CD4-positive, alpha-beta T cell treated with Interleukin-6 at 100 ng/mL for 8 hours (primary cell): Measurements from ENCODE around the gene SKOR1.
A peak's percentile ranks its signal among the peaks of the same experiment; 100 is the strongest.

Experiments
- DNase-seq: peaks from one replicate; pipeline ENCODE4 v3.0.0-alpha.2; 2020; ENCODE audit warnings: mixed read lengths, low spot score

The SKOR1 gene, protein sequence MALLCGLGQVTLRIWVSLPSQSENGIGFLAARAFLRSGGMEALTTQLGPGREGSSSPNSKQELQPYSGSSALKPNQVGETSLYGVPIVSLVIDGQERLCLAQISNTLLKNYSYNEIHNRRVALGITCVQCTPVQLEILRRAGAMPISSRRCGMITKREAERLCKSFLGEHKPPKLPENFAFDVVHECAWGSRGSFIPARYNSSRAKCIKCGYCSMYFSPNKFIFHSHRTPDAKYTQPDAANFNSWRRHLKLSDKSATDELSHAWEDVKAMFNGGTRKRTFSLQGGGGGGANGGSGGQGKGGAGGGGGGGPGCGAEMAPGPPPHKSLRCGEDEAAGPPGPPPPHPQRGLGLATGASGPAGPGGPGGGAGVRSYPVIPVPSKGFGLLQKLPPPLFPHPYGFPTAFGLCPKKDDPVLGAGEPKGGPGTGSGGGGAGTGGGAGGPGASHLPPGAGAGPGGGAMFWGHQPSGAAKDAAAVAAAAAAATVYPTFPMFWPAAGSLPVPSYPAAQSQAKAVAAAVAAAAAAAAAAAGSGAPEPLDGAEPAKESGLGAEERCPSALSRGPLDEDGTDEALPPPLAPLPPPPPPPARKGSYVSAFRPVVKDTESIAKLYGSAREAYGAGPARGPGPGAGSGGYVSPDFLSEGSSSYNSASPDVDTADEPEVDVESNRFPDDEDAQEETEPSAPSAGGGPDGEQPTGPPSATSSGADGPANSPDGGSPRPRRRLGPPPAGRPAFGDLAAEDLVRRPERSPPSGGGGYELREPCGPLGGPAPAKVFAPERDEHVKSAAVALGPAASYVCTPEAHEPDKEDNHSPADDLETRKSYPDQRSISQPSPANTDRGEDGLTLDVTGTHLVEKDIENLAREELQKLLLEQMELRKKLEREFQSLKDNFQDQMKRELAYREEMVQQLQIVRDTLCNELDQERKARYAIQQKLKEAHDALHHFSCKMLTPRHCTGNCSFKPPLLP

DNA sequence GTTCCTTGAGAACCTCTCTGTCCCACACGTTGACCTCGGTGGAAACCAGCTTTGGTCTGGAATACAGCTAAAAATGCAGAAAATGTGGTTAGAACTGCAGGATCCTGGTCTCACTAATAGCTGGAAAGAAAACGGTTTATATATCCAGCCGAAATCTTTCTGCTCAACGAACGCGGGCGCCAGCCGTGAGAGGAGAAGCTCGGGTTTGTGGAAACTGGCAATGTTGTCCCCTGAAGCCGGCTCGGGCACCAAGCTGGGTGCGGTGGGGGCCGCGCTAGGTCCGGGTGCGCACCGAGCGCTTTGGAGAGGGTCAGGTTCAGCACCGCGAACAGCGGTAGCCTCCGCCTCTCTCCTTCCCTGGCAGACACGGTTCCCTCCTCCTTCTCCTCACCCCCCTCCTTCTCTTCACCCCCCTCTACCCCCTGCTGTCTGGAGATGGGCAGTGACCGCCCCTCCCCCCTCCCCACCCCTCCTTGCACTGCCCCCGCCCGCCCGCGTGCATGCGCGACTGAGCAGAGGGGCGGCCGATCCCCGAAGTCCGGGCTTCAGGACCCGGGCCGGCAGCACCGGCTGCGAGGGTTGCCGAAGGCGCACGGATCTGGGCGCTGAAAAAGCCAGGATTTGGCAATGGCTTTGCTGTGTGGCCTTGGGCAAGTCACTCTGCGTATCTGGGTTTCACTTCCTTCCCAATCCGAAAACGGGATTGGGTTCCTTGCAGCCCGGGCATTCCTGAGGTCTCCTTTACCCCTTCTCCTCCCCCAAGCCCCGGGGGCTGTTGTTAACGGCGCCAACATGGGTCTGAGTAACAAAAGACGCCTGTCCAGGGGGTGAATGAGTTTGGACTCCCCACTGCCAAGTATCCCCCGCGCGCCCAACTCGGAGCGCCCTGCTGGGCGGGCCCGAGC lies at the start of gene SKOR1:
Gene SKOR1, plus strand, starts transcription at position 534 of the 905 bp plus-strand sequence. Its CDS starts 94 bp downstream, at position 628.
- DNase-seq, result no peak

DNA sequence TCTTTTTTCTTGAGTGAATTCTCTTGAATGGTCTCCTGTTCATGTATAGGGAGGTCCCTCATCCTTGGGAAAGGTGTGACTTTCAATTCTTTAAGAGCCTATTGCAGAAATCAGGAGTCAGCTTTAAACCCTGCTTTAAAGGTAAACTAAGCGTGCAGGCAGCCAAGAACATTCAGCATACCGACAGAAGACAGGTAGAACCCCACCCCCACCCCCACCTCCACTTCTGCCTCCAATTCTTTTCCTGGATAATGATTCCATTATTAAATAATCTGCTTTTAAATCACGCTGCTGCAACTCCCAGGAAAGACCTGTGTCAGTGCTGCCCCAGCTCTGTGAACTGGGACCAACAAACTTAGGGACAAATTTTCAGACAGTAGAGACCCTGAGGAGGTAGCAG lies 49.3 kb upstream of the SKOR1 start:
- DNase-seq, result no peak

DNA sequence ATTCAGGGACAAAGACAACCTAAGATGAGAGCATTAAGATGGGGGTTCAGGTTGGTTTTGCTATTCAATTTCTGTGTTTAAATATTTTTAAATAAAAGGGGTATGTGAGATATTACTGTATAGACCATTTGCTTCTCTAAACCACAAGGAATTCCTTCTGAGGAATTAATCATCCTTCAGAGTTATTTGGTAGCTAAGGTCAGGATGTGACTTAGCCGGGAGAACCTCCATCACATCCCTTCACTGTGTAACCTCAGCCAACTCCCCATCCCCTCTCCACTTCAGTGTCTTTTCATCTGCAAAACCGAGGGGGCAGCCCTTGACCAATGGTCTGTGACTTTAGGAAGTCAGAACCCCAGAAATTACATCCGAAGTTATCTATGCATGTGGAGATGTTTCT lies 48.7 kb upstream of the SKOR1 start:
- no peak for DNase-seq

DNA sequence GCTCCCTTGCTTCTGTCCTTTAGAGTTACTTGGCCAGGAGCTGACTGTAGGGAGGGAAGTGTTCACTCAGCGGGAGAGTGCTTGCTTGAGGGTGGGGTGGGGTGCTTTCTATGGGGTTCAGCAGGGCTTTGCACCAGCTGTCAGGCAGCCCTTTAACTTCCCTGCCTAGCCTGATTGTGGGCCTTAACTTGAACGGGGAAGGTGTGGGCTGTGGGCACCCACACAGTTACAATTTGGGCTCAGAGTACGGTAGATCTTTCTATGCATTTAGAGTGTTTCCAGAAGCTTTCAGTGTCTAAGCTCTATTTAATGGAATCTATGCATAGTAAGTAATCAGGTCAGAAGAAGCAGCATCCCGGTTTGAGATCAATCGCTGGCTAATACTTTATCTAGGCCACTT lies 48.2 kb upstream of the SKOR1 start:
- no peak for DNase-seq

DNA sequence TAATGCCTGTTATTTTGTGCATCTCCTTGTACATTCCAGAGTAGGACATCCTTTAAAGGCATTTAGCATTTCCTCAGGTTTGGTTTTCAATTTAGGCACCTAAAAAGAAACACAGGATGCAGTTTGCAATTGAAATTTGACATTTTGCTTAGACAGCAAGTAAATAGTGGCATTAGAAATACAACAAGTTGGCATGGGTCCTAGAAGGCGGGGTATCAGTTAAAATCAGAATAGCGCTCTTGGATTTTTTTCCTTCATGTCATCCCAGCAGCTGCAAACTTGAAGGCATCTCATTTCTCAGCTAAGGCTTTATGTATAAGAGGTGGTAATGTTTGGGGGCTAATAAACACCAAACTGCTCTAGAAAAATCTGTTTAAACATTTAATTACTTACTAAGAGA lies 47.5 kb upstream of the SKOR1 start:
- no peak for DNase-seq

DNA sequence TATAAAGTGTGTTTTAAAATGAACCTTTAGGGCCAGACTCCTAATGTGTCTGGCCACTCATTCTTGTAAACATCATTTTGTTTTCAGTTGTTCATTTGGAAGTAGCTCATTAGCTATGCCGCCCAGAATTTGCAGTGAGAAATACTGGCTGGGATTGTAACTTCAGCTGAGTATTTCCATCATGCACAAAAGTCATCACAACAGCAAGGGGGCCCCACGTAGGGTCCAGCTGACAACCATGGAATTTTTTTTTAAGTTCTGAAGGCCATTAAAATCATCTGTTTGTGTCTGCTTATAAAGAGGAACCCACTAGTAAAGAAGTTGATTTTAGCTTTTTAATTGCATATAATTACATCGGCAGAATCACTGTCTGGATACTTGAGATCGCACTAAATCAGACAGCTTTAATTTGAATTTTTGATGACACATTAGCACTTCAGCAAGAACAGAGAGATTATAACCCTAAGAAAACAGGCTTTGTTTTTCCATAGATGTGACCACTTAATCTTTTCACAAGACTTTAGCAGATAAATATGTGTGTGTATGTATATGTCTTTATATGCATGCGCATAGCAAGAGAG lies 46.3 kb upstream of the SKOR1 start:
- DNase-seq, result no peak

DNA sequence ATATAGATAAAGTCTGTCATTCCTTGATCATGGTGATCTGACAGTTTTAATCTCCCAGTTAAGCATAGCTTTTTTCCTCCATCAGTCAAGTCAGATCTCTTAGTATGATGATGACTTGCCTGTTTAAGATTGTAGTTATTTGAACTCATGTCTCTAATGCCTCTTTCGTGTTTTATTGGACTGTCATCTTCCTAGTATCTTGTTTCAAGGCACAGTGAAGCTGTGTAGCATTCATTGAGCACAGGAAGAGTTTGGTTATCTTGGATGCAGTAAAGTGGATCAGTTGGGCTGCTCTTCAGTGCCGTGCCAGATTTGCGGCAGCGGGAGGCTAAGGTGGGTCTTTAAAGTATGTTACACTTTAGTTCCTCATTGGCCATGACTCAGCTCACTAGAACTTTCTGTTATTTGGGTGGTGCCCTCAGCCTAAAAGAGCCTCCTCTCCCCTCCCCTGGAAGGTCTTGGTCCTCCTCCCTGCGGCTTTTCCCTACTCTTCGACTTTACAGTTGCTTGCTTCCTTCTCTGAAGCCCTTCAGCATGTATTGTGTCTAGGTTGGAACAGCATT lies 45.7 kb upstream of the SKOR1 start:
- no peak for DNase-seq

DNA sequence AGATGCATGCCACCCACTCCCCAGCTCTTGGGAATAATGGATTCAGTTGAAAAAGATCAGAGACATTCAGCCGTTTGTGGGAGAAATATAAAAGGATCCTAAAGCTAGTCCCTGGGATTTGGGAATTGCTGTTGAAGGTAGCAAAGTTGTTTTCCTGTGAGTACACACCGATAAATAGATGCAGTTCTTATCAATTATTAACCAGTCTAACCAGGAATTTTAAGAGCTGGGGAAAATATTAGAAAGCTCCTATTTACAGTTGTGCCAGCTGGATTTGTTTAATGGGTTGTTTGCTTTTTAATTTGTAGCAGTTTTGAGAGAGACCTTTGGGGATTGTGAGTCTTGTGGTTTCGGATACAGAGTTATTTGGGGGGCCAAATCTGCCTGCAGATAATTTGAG lies 44.2 kb upstream of the SKOR1 start:
- no peak for DNase-seq

DNA sequence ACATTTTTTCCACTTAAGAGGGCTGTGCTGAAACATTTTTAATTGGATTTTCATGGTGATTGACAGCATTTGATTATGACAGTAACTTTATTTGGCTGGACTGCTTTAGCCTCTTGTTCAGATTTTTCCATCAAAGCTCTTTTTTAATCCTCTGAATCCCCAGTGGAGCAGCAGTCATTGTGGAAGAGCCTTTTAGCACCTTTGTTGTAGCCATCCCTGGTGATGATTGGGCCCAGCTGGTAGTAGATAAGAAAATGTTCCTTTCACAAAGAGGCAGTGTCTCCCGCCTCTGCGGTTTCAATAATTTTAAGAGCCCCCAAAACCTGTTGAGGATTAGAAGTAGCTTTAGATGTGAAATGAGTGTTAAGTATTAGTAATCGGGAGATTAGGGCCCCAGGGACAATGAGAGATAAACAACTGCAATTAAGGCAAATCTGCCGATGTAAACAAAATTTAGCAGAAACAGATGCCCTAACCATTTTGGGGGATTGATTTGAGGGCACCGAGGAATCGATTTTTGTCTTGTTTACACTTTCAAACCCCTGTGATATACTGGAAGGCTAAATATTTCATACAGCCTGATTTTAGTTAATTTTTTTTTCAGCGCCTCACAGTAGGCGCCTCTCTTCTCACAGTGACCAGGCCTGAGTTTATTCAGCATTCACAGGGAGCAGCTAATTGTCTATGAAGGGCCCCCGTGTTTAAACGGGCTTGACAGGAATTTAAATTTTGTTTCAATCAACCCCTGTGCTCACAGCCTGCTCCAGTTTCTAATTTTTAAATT lies 43.2 kb upstream of the SKOR1 start:
- no peak for DNase-seq

DNA sequence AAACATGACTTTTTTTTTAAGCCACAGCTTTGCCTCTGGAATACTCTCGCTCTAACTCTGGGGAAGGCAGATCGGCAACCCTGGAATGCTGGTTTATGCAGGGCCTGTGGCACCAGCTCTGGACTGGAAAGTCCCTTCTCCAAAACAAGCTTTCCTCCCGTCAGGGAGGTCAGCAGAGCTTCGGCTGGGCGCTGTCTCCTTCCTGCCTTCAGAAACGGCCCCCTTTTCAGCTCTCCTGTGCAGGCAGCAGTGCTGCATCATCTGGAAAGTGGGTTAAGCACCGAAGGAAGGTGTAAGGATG lies 42.7 kb upstream of the SKOR1 start:
- DNase-seq, result no peak

DNA sequence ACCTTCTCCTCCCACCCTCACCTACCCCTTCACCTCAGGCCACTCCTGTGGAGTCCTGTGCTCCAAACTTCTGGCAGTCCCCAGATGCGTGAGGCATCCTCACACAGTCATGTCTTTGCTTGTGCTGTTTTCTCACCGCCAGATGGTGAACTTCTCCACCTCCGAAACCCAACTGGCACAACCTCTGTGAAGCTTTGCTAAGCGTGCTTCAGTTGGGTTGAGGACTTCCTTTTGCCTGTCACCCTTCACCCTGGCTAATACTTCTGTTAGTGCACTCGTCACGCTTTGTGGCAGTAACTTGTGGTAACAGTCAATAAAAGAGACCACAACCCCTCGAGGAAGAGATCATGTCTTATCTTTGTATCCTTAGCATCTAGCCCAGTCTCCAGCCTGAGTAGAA lies 42.0 kb upstream of the SKOR1 start:
- DNase-seq, result peak; percentile 67

DNA sequence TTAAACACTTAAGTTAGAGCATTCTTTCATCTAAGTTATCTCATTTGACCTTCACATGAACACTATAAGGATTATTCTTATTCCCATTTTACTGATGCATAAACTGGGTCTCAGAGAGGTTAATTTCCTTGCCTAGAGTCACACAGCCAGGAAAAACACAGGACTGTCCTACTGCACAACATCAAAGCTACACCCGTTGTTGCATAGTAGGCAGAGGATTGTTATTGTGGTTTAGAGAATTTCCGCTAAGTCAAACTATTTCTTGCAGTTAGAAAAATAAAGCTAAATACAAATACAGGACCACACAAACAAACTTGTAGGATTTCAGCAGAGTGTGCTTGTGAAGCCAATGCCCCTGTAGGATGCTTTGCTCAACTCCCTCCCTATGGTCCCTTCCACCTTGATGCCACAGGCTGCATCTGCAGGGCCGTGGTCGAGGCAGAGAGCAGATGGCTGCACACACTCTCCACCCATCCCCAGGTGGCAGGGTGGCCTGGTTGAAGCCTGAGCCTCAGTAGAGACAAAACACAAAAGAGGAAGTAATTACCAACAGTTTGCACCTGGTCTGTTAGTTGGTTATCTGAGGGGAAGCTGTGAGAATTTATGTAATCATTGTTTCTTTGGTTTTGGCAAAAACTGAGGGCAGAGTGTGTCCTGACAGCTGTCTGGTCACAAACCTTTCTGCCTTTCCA lies 41.1 kb upstream of the SKOR1 start:
- DNase-seq, result peak; percentile 9

DNA sequence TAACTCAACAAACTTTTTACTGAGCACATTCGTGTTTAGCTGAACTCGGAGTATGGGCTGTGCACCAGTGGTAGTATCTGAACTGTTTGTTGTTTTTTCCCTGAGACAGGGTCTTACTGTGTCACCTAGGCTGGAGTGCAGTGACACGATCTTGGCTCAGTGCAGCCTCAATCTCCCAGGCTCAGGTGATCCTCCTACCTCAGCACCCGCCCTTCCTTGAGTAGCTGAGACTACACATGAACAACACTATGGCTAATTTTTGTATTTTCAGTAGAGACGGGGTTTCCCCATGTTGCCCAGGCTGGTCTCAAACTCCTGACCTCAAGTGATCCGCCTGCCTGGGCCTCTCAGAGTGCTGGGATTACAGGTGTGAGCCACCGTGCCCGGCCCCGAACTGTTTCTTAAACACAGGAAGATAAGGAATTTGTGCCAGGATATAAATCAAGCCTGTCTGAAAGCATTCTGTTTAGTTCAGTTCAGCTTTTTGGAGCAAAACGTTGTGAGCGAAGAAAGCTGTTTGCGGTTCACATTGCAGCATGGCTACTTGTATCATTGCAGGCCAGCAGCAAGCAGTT lies 40.4 kb upstream of the SKOR1 start:
- no peak for DNase-seq

DNA sequence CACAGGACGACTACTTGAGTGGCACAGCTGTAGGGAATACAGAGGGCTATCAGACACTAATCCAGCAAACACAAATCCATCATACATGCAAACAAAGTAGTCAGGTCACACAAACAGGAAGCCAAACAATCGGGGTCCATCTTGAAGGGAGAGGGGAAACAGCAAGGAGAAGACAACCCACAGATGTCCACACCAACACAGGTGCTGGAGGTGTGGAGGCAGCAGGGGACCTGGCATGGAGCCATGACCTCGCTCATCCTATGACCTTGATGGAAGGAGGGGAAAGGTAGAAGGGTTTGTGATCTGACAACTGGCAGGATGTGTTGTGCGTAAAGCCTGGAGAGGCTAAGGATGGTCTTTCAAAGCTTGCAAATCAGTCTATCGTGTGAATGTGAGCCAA lies 39.9 kb upstream of the SKOR1 start:
- DNase-seq, result no peak

DNA sequence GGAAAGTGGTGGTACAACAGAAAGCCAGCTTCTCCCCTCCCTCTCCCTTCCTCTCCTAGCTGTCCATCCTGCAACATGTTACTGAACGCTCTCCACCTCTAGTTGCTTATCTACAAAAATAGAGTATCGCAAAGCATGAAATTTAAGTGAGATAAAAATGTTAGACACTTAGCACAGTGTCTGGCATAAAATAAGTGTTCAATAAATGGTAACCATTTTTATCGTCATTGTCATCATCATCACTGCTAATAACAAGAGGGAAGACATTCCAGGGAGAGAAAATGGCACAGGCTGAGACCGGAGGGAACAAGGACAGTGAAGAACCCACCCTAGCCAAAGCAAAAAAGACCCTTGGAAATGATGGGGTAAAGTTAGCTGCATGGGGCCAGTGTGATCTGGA lies 38.7 kb upstream of the SKOR1 start:
- DNase-seq, result no peak

DNA sequence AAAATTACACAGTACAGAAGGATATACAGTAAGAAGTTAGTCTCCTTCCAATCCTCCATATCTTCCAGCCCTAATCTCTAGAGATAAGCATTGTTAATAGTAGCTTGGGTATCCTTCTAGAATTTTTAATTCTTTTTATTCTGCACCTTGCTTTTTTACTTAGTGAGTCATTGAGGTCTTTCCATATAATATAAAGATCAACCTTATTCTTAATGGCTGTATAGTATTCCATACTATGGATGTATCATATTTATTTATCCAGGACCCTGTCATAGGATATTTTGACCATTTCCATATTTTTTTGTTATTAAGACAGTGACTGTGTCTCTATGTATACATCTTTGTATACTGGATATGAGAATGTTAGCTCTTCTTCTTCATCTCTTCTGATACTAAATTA lies 36.3 kb upstream of the SKOR1 start:
- DNase-seq, result no peak

DNA sequence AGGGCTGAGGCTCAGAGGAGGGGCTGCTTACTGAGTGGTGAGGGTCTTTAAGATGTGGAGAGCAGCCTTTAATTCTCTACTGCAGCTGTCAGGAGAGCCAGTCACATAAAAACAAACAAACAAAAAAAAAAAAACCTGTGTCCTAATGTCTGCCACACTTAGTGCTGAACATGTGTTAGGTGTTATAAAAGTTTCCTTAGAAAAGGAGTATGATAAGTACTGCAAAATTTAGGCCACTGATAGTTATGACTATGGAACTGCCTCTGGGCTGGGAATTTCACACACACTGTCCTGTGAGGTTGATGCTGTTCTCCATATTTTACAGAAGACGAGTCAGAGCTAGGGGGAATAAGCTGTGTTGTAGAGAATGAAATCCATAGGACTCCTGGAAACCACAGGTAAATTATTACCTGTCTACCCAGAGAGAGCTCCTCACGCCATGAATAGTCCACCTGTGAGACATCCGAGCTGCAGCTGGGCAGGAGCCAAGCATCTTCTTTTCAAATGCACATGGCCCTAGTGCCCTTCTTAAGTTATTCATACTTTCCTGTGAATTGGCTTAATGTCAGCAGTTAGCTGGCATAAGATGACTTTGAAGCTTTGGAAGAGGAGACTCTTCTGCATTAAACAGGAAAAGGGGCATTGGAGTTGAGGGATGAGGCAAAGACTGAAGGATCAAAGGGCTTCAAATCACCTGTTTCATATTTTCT lies 34.5 kb upstream of the SKOR1 start:
- DNase-seq, result no peak

DNA sequence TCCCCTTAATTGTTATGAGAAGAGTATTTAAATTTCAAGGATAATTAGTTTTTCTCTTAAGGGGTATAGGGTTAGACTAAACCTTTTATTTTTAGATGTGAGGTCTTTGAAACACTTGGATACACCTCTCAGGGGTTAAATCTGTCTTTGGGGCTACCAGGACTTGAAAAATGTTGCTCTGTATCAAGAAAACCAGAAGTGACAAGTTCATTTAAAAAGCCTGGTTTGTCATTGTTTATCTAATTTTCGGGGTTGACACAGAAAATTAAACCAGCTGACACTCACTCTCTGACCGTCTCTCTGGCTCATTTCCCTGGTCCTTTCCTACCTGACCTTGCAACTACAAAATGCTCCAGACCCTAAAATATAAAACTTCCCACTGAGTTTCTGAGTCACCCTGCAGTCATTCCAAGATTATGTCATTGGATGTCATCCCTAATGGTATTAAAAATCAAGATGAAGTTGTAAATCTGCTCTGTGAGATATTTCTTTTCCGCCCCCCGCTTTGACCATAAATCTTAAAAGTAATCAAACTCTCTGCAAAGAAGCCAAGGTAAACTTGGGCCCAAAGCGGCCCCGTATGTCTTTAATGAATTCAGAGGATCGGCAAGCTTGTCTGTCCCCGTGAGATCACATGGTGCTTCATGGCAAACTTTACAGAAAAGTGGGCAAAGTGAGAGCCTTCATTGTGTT lies 32.9 kb upstream of the SKOR1 start:
- DNase-seq, result no peak
